ELF-1 (cell line): ENCODE measurements around the gene RNF152.
A peak's percentile ranks its signal among the peaks of the same experiment; 100 is the strongest.

Experiments used
- DNase-seq: peaks from one replicate; pipeline ENCODE4 v3.0.0-alpha.2; 2016; ENCODE audit warnings: low read depth, low spot score

The RNF152 gene

GRCh38 chr18:61892683-61893308 is at the start of gene RNF152:
Gene RNF152 (minus strand): TSS chr18:61893007. CDS start chr18:61816463, 76,544 bp downstream.
- DNase-seq: peak; percentile 79

- DNase-seq: no peak
Measured at GRCh38 chr18:61941948-61942471, 49.2 kb upstream of the RNF152 start.

- no peak for DNase-seq
Measured at GRCh38 chr18:61939046-61939674, 46.4 kb upstream of the RNF152 start.

GRCh38 chr18:61935362-61935761 is 42.6 kb upstream of the RNF152 start:
- no peak for DNase-seq

- no peak for DNase-seq
Measured at GRCh38 chr18:61931654-61932379, 39.0 kb upstream of the RNF152 start.

- DNase-seq: no peak
Measured at GRCh38 chr18:61929881-61930640, 37.3 kb upstream of the RNF152 start.

GRCh38 chr18:61926532-61926931 is 33.7 kb upstream of the RNF152 start:
- DNase-seq: no peak

GRCh38 chr18:61924550-61924949 is 31.7 kb upstream of the RNF152 start:
- no peak for DNase-seq

GRCh38 chr18:61922435-61922834 is 29.6 kb upstream of the RNF152 start:
- DNase-seq: no peak

GRCh38 chr18:61921621-61922235 is 28.9 kb upstream of the RNF152 start:
- DNase-seq: no peak

- DNase-seq: no peak
Measured at GRCh38 chr18:61917818-61918217, 25.0 kb upstream of the RNF152 start.

- DNase-seq: no peak
Measured at GRCh38 chr18:61912476-61912875, 19.7 kb upstream of the RNF152 start.

GRCh38 chr18:61910101-61910500 is 17.3 kb upstream of the RNF152 start:
- no peak for DNase-seq

- no peak for DNase-seq
Measured at GRCh38 chr18:61908661-61909060, 15.9 kb upstream of the RNF152 start.

- DNase-seq: peak; percentile 79
Measured at GRCh38 chr18:61901323-61901986, 8.6 kb upstream of the RNF152 start.

- DNase-seq: no peak
Measured at GRCh38 chr18:61900504-61901281, 7.9 kb upstream of the RNF152 start.

GRCh38 chr18:61898640-61899101 is 5.9 kb upstream of the RNF152 start:
- peak; percentile 18 for DNase-seq

- peak; percentile 91 for DNase-seq
Measured at GRCh38 chr18:61896757-61897156, 4.0 kb upstream of the RNF152 start.

GRCh38 chr18:61896118-61896517 is 3.3 kb upstream of the RNF152 start:
- no peak for DNase-seq
